Heart left ventricle (tissue), 16 donors: ENCODE measurements around the gene PARP8. TPM values are rescaled to one million over a fixed set of nuclear protein-coding genes. Genes with fewer than 3 reads are reported as not detected.
"Not testable (repeated sequence)": the region's sequence is repeated elsewhere in the genome, so short reads cannot be mapped to it uniquely, and the experiment has no call there.

Source experiments
- ATAC-seq, 4 donors: fragments of 200-7000 bp; cut with Tn5 transposase; one replicate each; pipeline ENCODE4 v1.9.1; 2020 to 2022; ENCODE audit warnings: moderate library complexity in 4 of 4, mild to moderate bottlenecking in 3 of 4, moderate number of reproducible peaks in 1 of 4
- DNase-seq, 5 donors: peaks; one replicate each; pipeline ENCODE4 v3.0.0-alpha.2; 2020
- H3K27ac ChIP-seq, 12 donors: fragments of 200-600 bp; sonication (generic) in 4 of 12; one replicate each; pipeline versions ENCODE4 v1.5.0 to v1.8.0; 2016 to 2022; ENCODE audit warnings: mild to moderate bottlenecking in 2 of 12
- H3K27me3 ChIP-seq, 9 donors: fragments of 200-600 bp; sonication (generic) in 2 of 9; one replicate each; pipeline versions ENCODE4 v1.5.1 to v1.8.0; 2016 to 2022; ENCODE audit warnings: mild to moderate bottlenecking in 3 of 9
- H3K36me3 ChIP-seq, 9 donors: fragments of 200-600 bp; sonication (generic) in 2 of 9; one replicate each; pipeline versions ENCODE4 v1.5.0 to v1.8.0; 2018 to 2022; ENCODE audit warnings: mild to moderate bottlenecking in 2 of 9
- H3K4me1 ChIP-seq, 12 donors: fragments of 200-600 bp; sonication (generic) in 4 of 12; one replicate each; pipeline versions ENCODE4 v1.5.0 to v1.8.0; 2016 to 2022; ENCODE audit warnings: mild to moderate bottlenecking in 3 of 12
- H3K4me3 ChIP-seq, 12 donors: fragments of 200-600 bp; sonication (generic) in 4 of 12; one replicate each; pipeline versions ENCODE4 v1.5.0 to v1.8.0; 2017 to 2022; ENCODE audit warnings: mild to moderate bottlenecking in 9 of 12, moderate library complexity in 4 of 12
- H3K9me3 ChIP-seq, 12 donors: fragments of 200-600 bp; sonication (generic) in 4 of 12; one replicate each; pipeline versions ENCODE4 v1.5.0 to v1.8.0; 2016 to 2022; ENCODE audit warnings: mild to moderate bottlenecking in 1 of 12
- CTCF ChIP-seq, 12 donors: fragments of 200-600 bp; sonication (generic) in 4 of 12; IDR thresholded peaks; one replicate each; pipeline versions ENCODE4 v1.5.0 to v1.8.0; 2018 to 2022; ENCODE audit warnings: antibody characterized with exemption in 12 of 12, mild to moderate bottlenecking in 5 of 12
- POLR2A ChIP-seq, 2 donors: fragments of 450-650 bp; IDR thresholded peaks; one replicate each; pipeline ENCODE4 v1.6.1; 2017; ENCODE audit warnings: antibody characterized with exemption in 2 of 2, mild to moderate bottlenecking in 2 of 2, moderate library complexity in 2 of 2
- WGBS, 4 donors: extraction: QIAGEN DNeasy Blood & Tissue Kit in 2 of 4; methylation state at CpG; one replicate each; pipeline versions ENCODE4 v1.1.5 to v1.1.7; 2013 to 2018; 5-methylcytosine and 5-hydroxymethylcytosine counted together
- intact Hi-C, 10 donors: fragments of 100-400 bp; cut with DNase I; formaldehyde crosslinking; loops; one replicate each; pipeline versions ENCODE4 v1.11.1 to v1.14.2; 2022
- polyA plus RNA-seq, 2 donors: library from polyadenylated mRNA; stranded (reverse); fragments of 200-250 nt; gene quantifications; one replicate each; pipeline ENCODE4 v1.2.3, GENCODE V29; 2013
- total RNA-seq, 9 donors: library from RNA; depleted of rRNA in 2 of 9; stranded (reverse); fragments of >200 nt in 2 of 9; fragmentation: NEBNext Ultra II Directional in 3 of 9; extraction: Animal tissue kit (Norgen Biotek cat#: 25700) in 3 of 9; gene quantifications; one replicate each; pipeline versions ENCODE4 v1.1.0 to v1.2.4, GENCODE V29; 2016 to 2023
- donor health status: ischemic (EF 13 %, LVEDD 7.1; RV severe dilation, severe dysfunction).
- donor health status: healthy with polysubstance abuse.
- donor health status: DM: no; HTN: yes; CAD: no.
- donor health status: DM: no; HTN: no; CAD: no.
- donor health status: ischemic (EF 25% LVEDD 6.9; RV normal size, moderate dysfunction).
- donor health status: ischemic (EF 25% LVEDD 5.7; RV mildly dilated, moderate dysfunction).
- donor health status: healthy.
- donor health status: DM: yes; HTN: yes; CAD: no.
- donor health status: ischemic (EF 35%, LVEDD 5.7; RV mildly dilated, moderate dysfunction).
- donor health status: nonischemic (EF 11% LVEDD 7.7; RV severe dilation, severe dysfunction).
- donor health status: DM: yes; HTN: yes; CAD: no.
- donor health status: PGD.
- donor health status: ischemic (EF 29% LVEDD 5.4; RV normal size, mild dysfunction).
- donor health status: nonischemic (EF 23%, LVEDD 6.1; RV moderate dilation, normal function).

The PARP8 gene
- total and polyA plus RNA-seq, 11 donors: 1.6 to 22.5 (median 6.0) TPM

DNA sequence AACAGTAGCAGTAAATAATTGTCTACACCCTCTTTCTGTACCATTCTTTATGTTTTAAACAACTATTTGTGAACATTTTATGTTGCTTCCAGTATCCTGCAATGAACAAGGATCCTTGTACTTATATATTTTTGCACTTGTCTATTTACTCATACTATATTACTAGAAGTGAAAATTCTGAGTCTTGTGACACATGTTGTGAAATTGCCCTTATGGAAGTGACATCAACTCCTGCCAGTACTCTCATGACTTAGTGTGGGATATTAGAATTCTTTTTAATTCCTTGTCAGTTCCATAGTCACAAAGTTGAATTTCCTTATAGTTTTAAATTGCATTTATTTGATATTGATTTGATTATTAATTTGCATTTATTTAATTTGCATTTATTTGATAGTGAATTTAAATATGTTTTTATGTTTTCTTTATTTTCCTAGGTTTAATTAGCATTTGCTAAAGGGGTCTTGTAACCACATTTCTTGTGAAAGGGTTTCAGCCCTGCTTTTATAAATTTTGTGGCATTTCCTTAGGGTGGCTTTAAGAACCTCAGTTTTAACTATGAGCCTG is 27.7 kb downstream of the PARP8 start:
- ATAC-seq (no peak), DNase-seq (no peak)
- H3K36me3 ChIP-seq: no peaks in the 10 kb centered on the region
- no peak overlapping the region for H3K4me3 ChIP-seq
- no peaks in the 10 kb centered on the region for H3K9me3 ChIP-seq
- H3K27me3 ChIP-seq: no peaks in the 10 kb centered on the region
- intact Hi-C loops: no loop called here
- H3K4me1 ChIP-seq: peaks cover 0 to 41% (median 0%) of the 10 kb centered on the region in 12 donors
- H3K27ac ChIP-seq: peak overlapping the region in 1 of 12 donors; percentile 63
- TF ChIP-seq CTCF (IDR thresholded peaks at IDR 0.05) (no peak), POLR2A (IDR thresholded peaks at IDR 0.05) (no peak)

DNA sequence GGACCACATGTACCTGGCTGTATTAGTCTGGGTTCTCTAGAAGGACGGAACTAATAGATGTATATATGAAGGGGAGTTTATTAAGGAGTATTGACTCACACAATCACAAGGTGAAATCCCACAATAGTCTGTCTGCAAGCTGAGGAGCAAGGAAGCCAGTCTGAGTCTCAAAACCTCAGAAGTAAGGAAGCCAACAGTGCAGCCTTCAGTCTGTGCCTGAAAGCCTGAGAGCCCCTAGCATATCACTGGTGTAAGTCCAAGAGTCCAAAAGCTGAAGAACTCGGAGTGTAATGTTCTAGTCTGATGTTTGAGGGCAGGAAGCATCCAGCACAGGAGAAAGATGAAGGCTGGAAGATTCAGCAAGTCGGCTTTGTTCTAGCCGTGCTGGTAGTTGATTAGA is 28.2 kb downstream of the PARP8 start:
- H3K4me1 ChIP-seq: peaks cover 0 to 41% (median 0%) of the 10 kb centered on the region in 12 donors
- peak overlapping the region in 1 of 12 donors; percentile 63 for H3K27ac ChIP-seq
- H3K36me3 ChIP-seq, ATAC-seq, H3K9me3 ChIP-seq, H3K4me3 ChIP-seq, intact Hi-C loops, H3K27me3 ChIP-seq, DNase-seq: not testable (repeated sequence)
- 94 to 98% (median 96%) methylated on average over 4 of the region's 4 CpGs for WGBS, 4 donors

DNA sequence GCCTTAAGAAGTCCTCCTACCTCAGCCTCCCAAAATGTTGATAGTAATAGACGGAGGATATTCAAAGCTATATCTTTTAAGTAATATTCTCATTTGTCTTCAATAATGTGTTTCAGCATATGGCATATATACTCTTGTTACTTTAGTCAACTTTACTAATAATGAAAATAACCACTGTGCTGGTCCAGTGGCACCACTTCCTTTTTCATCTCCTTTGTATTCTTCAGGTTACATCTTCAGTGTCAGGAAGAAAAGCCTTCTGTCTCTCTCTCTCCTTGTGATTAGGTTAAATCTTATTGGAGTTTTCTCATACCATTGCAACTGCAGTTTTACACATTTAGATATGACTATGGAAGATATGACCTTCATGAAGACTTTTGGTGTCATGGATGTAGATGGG is 31.3 kb downstream of the PARP8 start:
- WGBS, 4 donors: 95 to 100% (median 97%) methylated on average over 1 of the region's 1 CpG
- ATAC-seq (no peak), DNase-seq (no peak)
- H3K27ac ChIP-seq: no peak overlapping the region
- no peaks in the 10 kb centered on the region for H3K9me3 ChIP-seq
- intact Hi-C loops: no loop called here
- H3K4me3 ChIP-seq: no peak overlapping the region
- no peaks in the 10 kb centered on the region for H3K36me3 ChIP-seq
- TF ChIP-seq POLR2A (IDR thresholded peaks at IDR 0.05) (no peak), CTCF (IDR thresholded peaks at IDR 0.05) (no peak)
- H3K27me3 ChIP-seq: no peaks in the 10 kb centered on the region
- H3K4me1 ChIP-seq: peaks cover 0 to 42% (median 0%) of the 10 kb centered on the region in 12 donors

GRCh38 chr5:50699737-50700136 is 33.3 kb downstream of the PARP8 start:
- ATAC-seq: no peak

More at GRCh38 chr5:50699737-50700136, 33.3 kb downstream of the PARP8 start:
- no peak for TF ChIP-seq POLR2A (IDR thresholded peaks at IDR 0.05)
- TF ChIP-seq CTCF (IDR thresholded peaks at IDR 0.05): no peak
- no peaks in the 10 kb centered on the region for H3K36me3 ChIP-seq
- 84 to 89% (median 87%) methylated on average over 2 of the region's 2 CpGs for WGBS, 4 donors
- intact Hi-C loops: no loop called here
- no peaks in the 10 kb centered on the region for H3K9me3 ChIP-seq
- no peak for DNase-seq
- H3K27me3 ChIP-seq: no peaks in the 10 kb centered on the region
- no peak overlapping the region for H3K4me3 ChIP-seq
- H3K27ac ChIP-seq: no peak overlapping the region
- peaks cover 0 to 26% (median 0%) of the 10 kb centered on the region in 12 donors for H3K4me1 ChIP-seq
